ENCODE data around the gene RBMXL2. TPM values are rescaled to one million over a fixed set of nuclear protein-coding genes. Genes with fewer than 3 reads are reported as not detected.

Gene RBMXL2
- polyA plus RNA-seq (2014; cell fraction: cytosol; rRNA removed), result not detected in 2 replicates
- polyA plus RNA-seq (2014; cell fraction: nucleus; rRNA removed), result not detected in 2 replicates

GRCh38 chr11:7088921-7089320 is at the start of gene RBMXL2:
TSS of gene RBMXL2 (plus strand) at chr11:7088998. CDS start at chr11:7089121, 123 bp downstream.
- no peak for DNase-seq (ENCODE audit: low spot score)

- DNase-seq (ENCODE audit: low spot score), result no peak
These were observed 42.2 kb upstream of the RBMXL2 start for GRCh38 chr11:7046474-7047175.

GRCh38 chr11:7050191-7050590 is 38.6 kb upstream of the RBMXL2 start:
- no peak for DNase-seq (ENCODE audit: low spot score)

GRCh38 chr11:7056828-7057513 is 31.8 kb upstream of the RBMXL2 start:
- no peak for DNase-seq (ENCODE audit: low spot score)

- no peak for DNase-seq (ENCODE audit: low spot score)
These were observed 31.2 kb upstream of the RBMXL2 start for GRCh38 chr11:7057641-7058040.

GRCh38 chr11:7060868-7061267 is 27.9 kb upstream of the RBMXL2 start:
- DNase-seq (ENCODE audit: low spot score), result no peak

GRCh38 chr11:7062534-7062933 is 26.3 kb upstream of the RBMXL2 start:
- DNase-seq (ENCODE audit: low spot score), result no peak

GRCh38 chr11:7072401-7073028 is 16.3 kb upstream of the RBMXL2 start:
- DNase-seq (ENCODE audit: low spot score), result no peak

- no peak for DNase-seq (ENCODE audit: low spot score)
These were observed 11.7 kb upstream of the RBMXL2 start for GRCh38 chr11:7077101-7077500.

GRCh38 chr11:7079545-7080135 is 9.2 kb upstream of the RBMXL2 start:
- no peak for DNase-seq (ENCODE audit: low spot score)

- DNase-seq (ENCODE audit: low spot score), result no peak
These were observed 7.9 kb upstream of the RBMXL2 start for GRCh38 chr11:7080900-7081299.

- no peak for DNase-seq (ENCODE audit: low spot score)
These were observed 7.4 kb upstream of the RBMXL2 start for GRCh38 chr11:7081441-7081840.

GRCh38 chr11:7089328-7090251 is 792 bp downstream of the RBMXL2 start:
- DNase-seq (ENCODE audit: low spot score), result no peak

GRCh38 chr11:7098235-7098832 is 9.5 kb downstream of the RBMXL2 start:
- peak; percentile 53 for DNase-seq (ENCODE audit: low spot score)

- no peak for DNase-seq (ENCODE audit: low spot score)
These were observed 27.0 kb downstream of the RBMXL2 start for GRCh38 chr11:7115780-7116179.

GRCh38 chr11:7116370-7116769 is 27.6 kb downstream of the RBMXL2 start:
- no peak for DNase-seq (ENCODE audit: low spot score)

- no peak for DNase-seq (ENCODE audit: low spot score)
These were observed 49.3 kb downstream of the RBMXL2 start for GRCh38 chr11:7138051-7138450.
